Fibroblast of lung (primary cell): ENCODE measurements around the gene NOL3. TPM values are rescaled to one million over a fixed set of nuclear protein-coding genes. Genes with fewer than 3 reads are reported as not detected.
A peak's percentile ranks its signal among the peaks of the same experiment; 100 is the strongest.

ENCODE experiments used
- DNase-seq, 2 donors: peaks; one replicate each; pipeline versions ENCODE4 v3.0.0 to v3.0.0-alpha.2; 2010; ENCODE audit warnings: low read depth in 2 of 2
- H2AFZ ChIP-seq: 2 replicates; pipeline ENCODE4 v1.5.1; 2012; ENCODE audit warnings: low read length, control low read depth, inconsistent platforms
- H3K27ac ChIP-seq: 2 replicates; pipeline ENCODE4 v1.5.1; 2011; ENCODE audit warnings: low read length, control low read depth; ENCODE audit not compliant: insufficient read depth
- H3K27me3 ChIP-seq: 2 replicates; pipeline ENCODE4 v1.5.1; 2011; ENCODE audit warnings: mild to moderate bottlenecking, low read length; ENCODE audit not compliant: control insufficient read depth, insufficient read depth
- H3K36me3 ChIP-seq: 2 replicates; pipeline ENCODE4 v1.5.1; 2011; ENCODE audit warnings: low read length; ENCODE audit not compliant: control insufficient read depth, insufficient read depth
- H3K4me1 ChIP-seq: 2 replicates; pipeline ENCODE4 v1.5.1; 2011; ENCODE audit warnings: low read length; ENCODE audit not compliant: control insufficient read depth, insufficient read depth; ENCODE audit errors: extremely low read depth
- H3K4me2 ChIP-seq: 2 replicates; pipeline ENCODE4 v1.5.1; 2011; ENCODE audit warnings: low read length, control low read depth; ENCODE audit not compliant: insufficient read depth; ENCODE audit errors: extremely low read depth
- H3K4me3 ChIP-seq, 4 experiments: fragments of 200-600 bp in 1 of 4; sonication (generic) in 1 of 4; replicated peaks in 1 of 4; 2 replicates each; pipeline ENCODE4 v1.5.1; 2011 to 2016; ENCODE audit warnings: low read length in 4 of 4, low read depth in 3 of 4, mild to moderate bottlenecking in 3 of 4, control low read depth in 2 of 4, inconsistent platforms in 1 of 4, mixed read lengths in 1 of 4; ENCODE audit not compliant: insufficient read depth in 1 of 4; ENCODE audit errors: control extremely low read depth in 1 of 4
- H3K79me2 ChIP-seq: 2 replicates; pipeline ENCODE4 v1.5.1; 2012; ENCODE audit warnings: mild to moderate bottlenecking, low read length, inconsistent platforms; ENCODE audit not compliant: control insufficient read depth, insufficient read depth
- H3K9ac ChIP-seq: 2 replicates; pipeline ENCODE4 v1.5.1; 2011; ENCODE audit warnings: mild to moderate bottlenecking, low read length, control low read depth; ENCODE audit not compliant: insufficient read depth
- H3K9me3 ChIP-seq: 2 replicates; pipeline ENCODE4 v1.5.1; 2012; ENCODE audit warnings: low read depth, low read length; ENCODE audit not compliant: control insufficient read depth, insufficient read depth
- H4K20me1 ChIP-seq: 2 replicates; pipeline ENCODE4 v1.5.1; 2011; ENCODE audit warnings: low read length; ENCODE audit not compliant: control insufficient read depth, insufficient read depth; ENCODE audit errors: extremely low read depth
- CTCF ChIP-seq, 2 donors: IDR thresholded peaks in 1 of 2; conservative IDR thresholded peaks in 1 of 2; 1 replicate in 1 of 2; 2 replicates in 1 of 2; pipeline ENCODE4 v1.5.1; 2011 to 2012; ENCODE audit warnings: low read length in 2 of 2, control low read depth in 1 of 2, inconsistent platforms in 1 of 2, low read depth in 1 of 2, mild to moderate bottlenecking in 1 of 2
- EZH2 ChIP-seq: IDR thresholded peaks from 2 replicates; pipeline ENCODE4 v1.5.1; 2012; ENCODE audit warnings: low read length, control low read depth, mild to moderate bottlenecking; ENCODE audit errors: missing control alignments
- polyA plus RNA-seq, 2 donors: library from polyadenylated mRNA; depleted of rRNA in 1 of 2; stranded (reverse) in 1 of 2; unstranded in 1 of 2; fragments of >200 nt; gene quantifications; 2 replicates each; pipeline ENCODE4 v1.2.1, GENCODE V29; 2011 to 2012; ENCODE audit warnings: missing spikeins in 1 of 2
- total RNA-seq: library from RNA; depleted of rRNA; stranded (reverse); fragments of >200 nt; gene quantifications from 2 replicates; pipeline ENCODE4 v1.2.1, GENCODE V29; 2014

Gene NOL3
- total and polyA plus RNA-seq, 2 donors (not counting 1 experiment from before 2014, with no cell fraction given) = 8.0 to 23.3 TPM

DNA sequence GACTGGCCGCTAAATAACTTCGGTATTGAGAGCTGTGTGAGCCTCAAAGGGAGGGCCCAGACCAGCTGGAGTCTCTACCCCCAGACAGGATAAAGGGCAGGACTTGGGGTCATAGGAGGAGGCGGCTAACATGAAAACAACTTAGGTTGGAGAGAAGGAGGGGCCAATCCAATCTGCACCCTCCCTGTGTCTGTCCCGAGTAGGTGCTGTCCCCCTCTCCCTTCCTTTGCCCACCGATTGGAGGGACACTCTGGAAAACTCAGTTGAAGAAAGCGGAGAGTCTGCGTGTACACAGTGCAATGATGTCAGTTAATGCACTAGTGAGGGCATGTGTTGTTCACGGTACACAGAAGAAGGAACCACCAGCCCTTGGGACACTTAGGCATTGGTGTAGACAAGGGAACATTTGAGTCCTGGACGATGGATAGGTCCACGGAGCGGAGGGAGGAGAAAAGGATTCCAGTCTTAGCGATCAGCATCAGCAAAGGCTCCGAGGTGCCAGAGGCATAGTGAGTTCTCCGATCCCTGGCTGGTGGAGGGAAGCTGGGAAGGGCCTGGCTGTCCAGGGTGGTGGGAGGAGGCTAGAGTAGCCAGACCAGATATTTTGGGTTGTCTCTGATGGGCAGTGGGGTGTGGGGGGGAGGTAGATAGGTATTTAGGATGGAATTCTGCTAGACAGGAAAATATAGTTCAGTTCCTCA, 761 bp downstream of the NOL3 start:
- Histone ChIP-seq H3K27me3 (no peaks in the 10 kb centered on the region), H3K27ac (peak overlapping the region; percentile 76), H3K4me1 (peaks cover 15% of the 10 kb centered on the region), H4K20me1 (no peaks in the 10 kb centered on the region), H3K4me3 (peak overlapping the region; percentile 20 to 50 (median 43)), H2AFZ (peak overlapping the region; percentile 13), H3K4me2 (peak overlapping the region; percentile 73), H3K79me2 (no peaks in the 10 kb centered on the region), H3K9me3 (no peaks in the 10 kb centered on the region), H3K36me3 (peaks cover 2% of the 10 kb centered on the region), H3K9ac (peak overlapping the region; percentile 63)
- DNase-seq = peak; percentile 33 to 46
- no peak for TF ChIP-seq EZH2
- TF ChIP-seq CTCF (conservative IDR thresholded peaks at IDR 0.05 in 1 of 2, IDR thresholded peaks at IDR 0.05 in 1 of 2; ENCODE audit: low read depth in 1 of 2, low read length in 2 of 2) = no peak

DNA sequence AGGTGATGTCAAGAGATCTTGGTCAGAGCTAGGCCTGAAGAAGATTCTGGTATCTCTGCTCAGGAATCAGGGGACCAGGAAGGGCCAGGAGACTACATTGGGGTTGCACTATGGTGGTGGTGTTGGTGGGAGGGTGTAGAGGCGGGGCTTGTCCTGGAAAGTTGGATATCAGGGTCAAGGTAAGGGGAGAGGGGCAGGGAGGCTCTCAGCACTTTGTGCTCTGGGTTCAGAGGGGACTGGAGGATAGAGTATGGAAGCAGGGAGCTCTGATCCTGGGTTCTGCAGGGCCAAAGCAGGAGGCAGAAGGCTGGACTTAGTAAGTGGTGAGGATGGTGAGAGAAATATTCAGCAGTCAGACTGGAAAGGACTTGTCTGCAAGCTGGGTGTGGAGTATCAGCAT, 3.0 kb downstream of the NOL3 start:
- Histone ChIP-seq H3K4me1 (peaks cover 15% of the 10 kb centered on the region), H4K20me1 (no peaks in the 10 kb centered on the region), H3K36me3 (peaks cover 5% of the 10 kb centered on the region), H3K27me3 (no peaks in the 10 kb centered on the region), H3K27ac (no peak overlapping the region), H2AFZ (no peak overlapping the region), H3K4me2 (peak overlapping the region; percentile 60), H3K4me3 (peak overlapping the region in 2 of 4 experiments; percentile 33 to 56), H3K9me3 (no peaks in the 10 kb centered on the region), H3K9ac (no peak overlapping the region), H3K79me2 (no peaks in the 10 kb centered on the region)
- DNase-seq = no peak
- TF ChIP-seq EZH2 (no peak), CTCF (conservative IDR thresholded peaks at IDR 0.05 in 1 of 2, IDR thresholded peaks at IDR 0.05 in 1 of 2; ENCODE audit: low read depth in 1 of 2, low read length in 2 of 2) (no peak)

GRCh38 chr16:67173808-67174705, 3.7 kb downstream of the NOL3 start:
- Histone ChIP-seq H2AFZ (peak overlapping the region; percentile 40), H3K4me1 (peaks cover 15% of the 10 kb centered on the region), H3K4me3 (peak overlapping the region; percentile 2 to 56 (median 28)), H3K4me2 (peak overlapping the region; percentile 60), H4K20me1 (no peaks in the 10 kb centered on the region), H3K79me2 (no peaks in the 10 kb centered on the region), H3K27ac (peak overlapping the region; percentile 11), H3K36me3 (peaks cover 5% of the 10 kb centered on the region), H3K27me3 (no peaks in the 10 kb centered on the region), H3K9ac (no peak overlapping the region), H3K9me3 (no peaks in the 10 kb centered on the region)
- TF ChIP-seq EZH2 (no peak), CTCF (conservative IDR thresholded peaks at IDR 0.05 in 1 of 2, IDR thresholded peaks at IDR 0.05 in 1 of 2; ENCODE audit: low read depth in 1 of 2, low read length in 2 of 2) (peak; percentile 10 to 20)
- peak; percentile 82 to 86 for DNase-seq
